A673 (cell line): ENCODE results near the gene CRY1. TPM values are rescaled to one million over a fixed set of nuclear protein-coding genes. Genes with fewer than 3 reads are reported as not detected.
"Not testable (repeated sequence)": the region's sequence is repeated elsewhere in the genome, so short reads cannot be mapped to it uniquely, and the experiment has no call there.

Experiments
- BruUV-seq: library from RNA; stranded (reverse); fragments of 400-500 nt; replicated peaks from 2 replicates; lab custom pipeline; 2021; lab: Mats Ljungman, UMichigan
- CTCF ChIA-PET: fragments of 300-600 bp; sonication (Branson Sonifier 250); formaldehyde crosslinking; loops from one replicate; lab custom pipeline; 2022; ENCODE audit warnings: antibody characterized with exemption; lab: Charles Lee
- POLR2A ChIA-PET: fragments of 300-600 bp; sonication (Branson Sonifier 250); formaldehyde crosslinking; loops from one replicate; lab custom pipeline; 2022; ENCODE audit warnings: antibody characterized with exemption; ENCODE audit not compliant: low non-redundant PET; lab: Charles Lee
- DNase-seq: peaks from one replicate; pipeline ENCODE4 v3.0.0-alpha.2; 2015; ENCODE audit warnings: low spot score
- H3K27ac ChIP-seq: fragments of 200-600 bp; sonication (generic); 2 replicates; pipeline ENCODE4 v1.5.1; 2016; ENCODE audit warnings: mixed run types, low read depth, mild to moderate bottlenecking, mixed read lengths, antibody characterized with exemption, low read length; ENCODE audit not compliant: poor library complexity, severe bottlenecking
- H3K27me3 ChIP-seq: fragments of 200-600 bp; sonication (generic); replicated peaks from 2 replicates; pipeline ENCODE4 v1.6.1; 2017; ENCODE audit warnings: mixed run types, low read depth, mild to moderate bottlenecking, mixed read lengths, antibody characterized with exemption, low read length; ENCODE audit not compliant: insufficient read depth, poor library complexity
- H3K36me3 ChIP-seq: fragments of 200-600 bp; sonication (generic); 2 replicates; pipeline ENCODE4 v1.6.1; 2016; ENCODE audit warnings: mixed run types, mild to moderate bottlenecking, mixed read lengths, antibody characterized with exemption, low read length; ENCODE audit not compliant: insufficient read depth, poor library complexity, severe bottlenecking
- H3K4me1 ChIP-seq: fragments of 200-600 bp; sonication (generic); 2 replicates; pipeline ENCODE4 v1.6.1; 2017; ENCODE audit warnings: mixed run types, mild to moderate bottlenecking, mixed read lengths, antibody characterized with exemption, low read length; ENCODE audit not compliant: insufficient read depth, poor library complexity, severe bottlenecking
- H3K4me3 ChIP-seq: fragments of 200-600 bp; sonication (generic); 2 replicates; pipeline ENCODE4 v1.5.1; 2016; ENCODE audit warnings: low read depth, mixed run types, mild to moderate bottlenecking, mixed read lengths, low read length; ENCODE audit not compliant: poor library complexity, severe bottlenecking
- H3K9me3 ChIP-seq: fragments of 200-600 bp; sonication (generic); 2 replicates; pipeline ENCODE4 v1.6.1; 2016; ENCODE audit warnings: mixed run types, low read depth, mild to moderate bottlenecking, mixed read lengths, antibody characterized with exemption, low read length; ENCODE audit not compliant: poor library complexity, severe bottlenecking
- EZH2 ChIP-seq: fragments of 200-600 bp; sonication (generic); IDR thresholded peaks from 2 replicates; pipeline ENCODE4 v1.6.1; 2017; ENCODE audit warnings: borderline replicate concordance, low read depth, mild to moderate bottlenecking, mixed read lengths, antibody characterized with exemption, low read length; ENCODE audit not compliant: poor library complexity, severe bottlenecking
- intact Hi-C: fragments of 100-400 bp; cut with micrococcal nuclease; formaldehyde crosslinking; loops from one replicate; pipeline ENCODE4 v1.10.0; 2022; ENCODE audit not compliant: unreplicated experiment
- total RNA-seq: library from RNA; stranded (reverse); gene quantifications from 2 replicates; pipeline ENCODE4 v1.2.3, GENCODE V29; 2021
- TF ChIP-seq, protein P1 (sequence below): fragments of 300-800, 200-600 bp; sonication (generic); conservative IDR thresholded peaks from 2 replicates; pipeline ENCODE4 v1.5.1; 2017; ENCODE audit warnings: low read depth, mild to moderate bottlenecking, antibody characterized with exemption, low read length, moderate library complexity, mixed read lengths

The CRY1 gene
- total RNA-seq, 1 experiment from 2014 or later = 41.0 TPM

DNA sequence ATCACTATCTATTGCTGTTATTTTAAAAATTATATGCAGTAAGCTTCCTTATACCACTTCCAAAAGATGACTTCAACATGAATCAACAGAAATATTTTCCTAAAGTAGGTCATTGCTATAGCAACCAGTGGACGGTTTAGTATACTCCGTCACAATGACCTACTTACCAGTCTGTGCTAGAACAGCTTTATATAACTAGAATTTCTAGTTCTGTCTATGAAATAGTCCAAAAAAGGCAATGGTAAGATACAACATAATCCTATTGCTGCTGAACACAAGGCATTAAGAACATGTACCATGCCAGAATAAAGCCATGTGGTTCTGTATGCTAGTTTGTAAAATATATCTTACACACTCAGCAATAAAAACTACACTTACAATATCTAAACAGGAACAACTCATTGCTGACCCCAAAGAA, 65.7 kb downstream of the CRY1 start:
- Histone ChIP-seq H3K4me3 (no peak overlapping the region), H3K27me3 (no peaks in the 10 kb centered on the region), H3K9me3 (no peaks in the 10 kb centered on the region), H3K36me3 (no peaks in the 10 kb centered on the region), H3K27ac (no peak overlapping the region), H3K4me1 (peaks cover 7% of the 10 kb centered on the region)
- intact Hi-C loops = no loop called here
- TF ChIP-seq, protein P1, sequence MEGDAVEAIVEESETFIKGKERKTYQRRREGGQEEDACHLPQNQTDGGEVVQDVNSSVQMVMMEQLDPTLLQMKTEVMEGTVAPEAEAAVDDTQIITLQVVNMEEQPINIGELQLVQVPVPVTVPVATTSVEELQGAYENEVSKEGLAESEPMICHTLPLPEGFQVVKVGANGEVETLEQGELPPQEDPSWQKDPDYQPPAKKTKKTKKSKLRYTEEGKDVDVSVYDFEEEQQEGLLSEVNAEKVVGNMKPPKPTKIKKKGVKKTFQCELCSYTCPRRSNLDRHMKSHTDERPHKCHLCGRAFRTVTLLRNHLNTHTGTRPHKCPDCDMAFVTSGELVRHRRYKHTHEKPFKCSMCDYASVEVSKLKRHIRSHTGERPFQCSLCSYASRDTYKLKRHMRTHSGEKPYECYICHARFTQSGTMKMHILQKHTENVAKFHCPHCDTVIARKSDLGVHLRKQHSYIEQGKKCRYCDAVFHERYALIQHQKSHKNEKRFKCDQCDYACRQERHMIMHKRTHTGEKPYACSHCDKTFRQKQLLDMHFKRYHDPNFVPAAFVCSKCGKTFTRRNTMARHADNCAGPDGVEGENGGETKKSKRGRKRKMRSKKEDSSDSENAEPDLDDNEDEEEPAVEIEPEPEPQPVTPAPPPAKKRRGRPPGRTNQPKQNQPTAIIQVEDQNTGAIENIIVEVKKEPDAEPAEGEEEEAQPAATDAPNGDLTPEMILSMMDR = no peak
- no peak for TF ChIP-seq EZH2
- no TSS peak for BruUV-seq
- ChIA-PET POLR2A (no interaction called here), CTCF (no interaction called here)
- DNase-seq = peak; percentile 25

GRCh38 chr12:107026806-107027635, 66.3 kb downstream of the CRY1 start:
- Histone ChIP-seq H3K9me3 (no peaks in the 10 kb centered on the region), H3K27ac (no peak overlapping the region), H3K27me3 (no peaks in the 10 kb centered on the region), H3K4me1 (peaks cover 7% of the 10 kb centered on the region), H3K4me3 (no peak overlapping the region), H3K36me3 (no peaks in the 10 kb centered on the region)
- intact Hi-C loops = no loop called here
- DNase-seq = no peak
- POLR2A ChIA-PET = no interaction called here
- no TSS peak for BruUV-seq
- TF ChIP-seq EZH2 = no peak
- TF ChIP-seq, protein P1 = no peak
- CTCF ChIA-PET = no interaction called here

DNA sequence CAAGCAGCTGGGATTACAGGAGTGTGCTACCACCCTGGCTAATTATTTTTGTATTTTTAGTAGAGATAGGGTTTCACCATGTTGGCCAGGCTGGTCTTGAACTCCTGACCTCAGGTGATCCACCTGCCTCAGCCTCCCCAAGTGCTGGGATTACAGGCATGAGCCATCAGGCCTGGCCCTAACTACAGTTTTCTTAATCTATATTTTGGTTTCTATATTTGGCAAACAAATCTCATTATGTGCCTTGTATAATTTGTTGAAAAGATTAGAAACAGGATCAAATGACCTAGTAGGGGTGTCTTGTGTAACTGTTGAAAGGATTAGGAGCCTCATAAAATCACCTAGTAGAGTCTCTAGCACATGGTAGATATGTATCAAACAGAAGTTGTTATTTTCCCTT, 67.0 kb downstream of the CRY1 start:
- CTCF ChIA-PET, H3K36me3 ChIP-seq, DNase-seq, intact Hi-C loops, BruUV-seq, POLR2A ChIA-PET, H3K4me1 ChIP-seq, H3K9me3 ChIP-seq, H3K27me3 ChIP-seq, H3K4me3 ChIP-seq, H3K27ac ChIP-seq: not testable (repeated sequence)

GRCh38 chr12:107025671-107026070, 67.7 kb downstream of the CRY1 start:
- BruUV-seq = no TSS peak
- H3K27ac ChIP-seq = no peak overlapping the region
- no peaks in the 10 kb centered on the region for H3K27me3 ChIP-seq
- H3K4me3 ChIP-seq = no peak overlapping the region
- CTCF ChIA-PET = no interaction called here
- H3K4me1 ChIP-seq = peaks cover 7% of the 10 kb centered on the region
- TF ChIP-seq EZH2 = no peak
- TF ChIP-seq, protein P1 = no peak
- no peak for DNase-seq
- H3K36me3 ChIP-seq = no peaks in the 10 kb centered on the region
- POLR2A ChIA-PET = no interaction called here
- no peaks in the 10 kb centered on the region for H3K9me3 ChIP-seq
- intact Hi-C loops = no loop called here
